ENCODE measurements around the gene ADRA2B. TPM values are rescaled to one million over a fixed set of nuclear protein-coding genes. Genes with fewer than 3 reads are reported as not detected.
A peak's percentile ranks its signal among the peaks of the same experiment; 100 is the strongest.

Gene ADRA2B
- total RNA-seq, 2 experiments from 2014 or later, result 0.29 to 0.34 TPM

GRCh38 chr2:96114903-96115581 is 1.3 kb downstream of the ADRA2B start:
- Mint-ChIP-seq H3K9me3 (no peaks in the 10 kb centered on the region), H3K27ac (no peak overlapping the region), H3K36me3 (ENCODE audit: low read depth) (no peaks in the 10 kb centered on the region), H3K27me3 (peaks cover 13% of the 10 kb centered on the region), H3K4me1 (ENCODE audit: low read depth) (peaks cover 14% of the 10 kb centered on the region), H3K4me3 (peak overlapping the region; percentile 56)
- intact Hi-C loops (cut with micrococcal nuclease), result no loop called here
- ChIA-PET POLR2A (no interaction called here), CTCF (interaction anchor here (0.7 to 9.3 kb wide), 5 partner anchors 24 to 122 kb away, joined by 3 to 94 read pairs (median 34); partner anchors contain the start of gene ASTL)
- DNase-seq (no peak), ATAC-seq (no peak)
- no peak for TF ChIP-seq CTCF (IDR thresholded peaks at IDR 0.05)

- Mint-ChIP-seq H3K9me3 (no peaks in the 10 kb centered on the region), H3K27ac (no peak overlapping the region), H3K4me1 (ENCODE audit: low read depth) (peaks cover 10% of the 10 kb centered on the region), H3K4me3 (no peak overlapping the region), H3K36me3 (ENCODE audit: low read depth) (no peaks in the 10 kb centered on the region), H3K27me3 (peaks cover 10% of the 10 kb centered on the region)
- DNase-seq (no peak), ATAC-seq (no peak)
- TF ChIP-seq CTCF (IDR thresholded peaks at IDR 0.05), result no peak
- intact Hi-C loops (cut with micrococcal nuclease), result no loop called here
- CTCF ChIA-PET, result interaction anchor here (2.2 to 9.3 kb wide), 2 partner anchors 28 to 60 kb away, joined by 6 to 94 read pairs; no protein-coding TSS in a partner anchor
- POLR2A ChIA-PET, result no interaction called here
These were observed 1.8 kb downstream of the ADRA2B start for GRCh38 chr2:96114546-96114902.

GRCh38 chr2:96113951-96114350 is 2.4 kb downstream of the ADRA2B start:
- Mint-ChIP-seq H3K27me3 (peaks cover 9% of the 10 kb centered on the region), H3K4me1 (ENCODE audit: low read depth) (peaks cover 10% of the 10 kb centered on the region), H3K27ac (no peak overlapping the region), H3K9me3 (no peaks in the 10 kb centered on the region), H3K36me3 (ENCODE audit: low read depth) (no peaks in the 10 kb centered on the region), H3K4me3 (no peak overlapping the region)
- CTCF ChIA-PET, result interaction anchor here (0.6 to 9.3 kb wide), 9 partner anchors 15 to 293 kb away, joined by 3 to 94 read pairs (median 3); no protein-coding TSS in a partner anchor
- intact Hi-C loops (cut with micrococcal nuclease), result no loop called here
- TF ChIP-seq CTCF (IDR thresholded peaks at IDR 0.05), result no peak
- POLR2A ChIA-PET, result no interaction called here
- ATAC-seq, result no peak
- DNase-seq, result no peak

- no peak for TF ChIP-seq CTCF (IDR thresholded peaks at IDR 0.05)
- no peaks in the 10 kb centered on the region for H3K36me3 Mint-ChIP-seq (ENCODE audit: low read depth)
- peaks cover 10% of the 10 kb centered on the region for H3K4me1 Mint-ChIP-seq (ENCODE audit: low read depth)
- ChIA-PET CTCF (interaction anchor here (0.6 to 9.3 kb wide), 11 partner anchors 11 to 294 kb away, joined by 3 to 94 read pairs (median 3); no protein-coding TSS in a partner anchor), POLR2A (no interaction called here)
- H3K27ac Mint-ChIP-seq, result no peak overlapping the region
- no peak overlapping the region for H3K4me3 Mint-ChIP-seq
- peak; percentile 66 for DNase-seq
- intact Hi-C loops (cut with micrococcal nuclease), result no loop called here
- H3K27me3 Mint-ChIP-seq, result peaks cover 7% of the 10 kb centered on the region
- ATAC-seq, result no peak
- H3K9me3 Mint-ChIP-seq, result no peaks in the 10 kb centered on the region
These were observed 3.0 kb downstream of the ADRA2B start for GRCh38 chr2:96113367-96113677.

- Mint-ChIP-seq H3K27me3 (peaks cover 7% of the 10 kb centered on the region), H3K4me3 (no peak overlapping the region), H3K4me1 (ENCODE audit: low read depth) (peaks cover 9% of the 10 kb centered on the region), H3K27ac (no peak overlapping the region), H3K9me3 (no peaks in the 10 kb centered on the region), H3K36me3 (ENCODE audit: low read depth) (no peaks in the 10 kb centered on the region)
- ATAC-seq (no peak), DNase-seq (no peak)
- intact Hi-C loops (cut with micrococcal nuclease), result no loop called here
- CTCF ChIA-PET, result interaction anchor here (1.2 to 9.3 kb wide), 6 partner anchors 11 to 120 kb away, joined by 3 to 94 read pairs (median 5); no protein-coding TSS in a partner anchor
- no peak for TF ChIP-seq CTCF (IDR thresholded peaks at IDR 0.05)
- POLR2A ChIA-PET, result no interaction called here
These were observed 3.6 kb downstream of the ADRA2B start for GRCh38 chr2:96112501-96113366.
